HG02852 (cell line): ENCODE data around the gene RPS6KA2.

ENCODE experiments used
- ATAC-seq: cut with Tn5 transposase; IDR thresholded peaks from one replicate; pipeline ENCODE4 v1.9.1; 2021; ENCODE audit warnings: mild to moderate bottlenecking, moderate library complexity; ENCODE audit not compliant: unreplicated experiment

RPS6KA2 gene

DNA sequence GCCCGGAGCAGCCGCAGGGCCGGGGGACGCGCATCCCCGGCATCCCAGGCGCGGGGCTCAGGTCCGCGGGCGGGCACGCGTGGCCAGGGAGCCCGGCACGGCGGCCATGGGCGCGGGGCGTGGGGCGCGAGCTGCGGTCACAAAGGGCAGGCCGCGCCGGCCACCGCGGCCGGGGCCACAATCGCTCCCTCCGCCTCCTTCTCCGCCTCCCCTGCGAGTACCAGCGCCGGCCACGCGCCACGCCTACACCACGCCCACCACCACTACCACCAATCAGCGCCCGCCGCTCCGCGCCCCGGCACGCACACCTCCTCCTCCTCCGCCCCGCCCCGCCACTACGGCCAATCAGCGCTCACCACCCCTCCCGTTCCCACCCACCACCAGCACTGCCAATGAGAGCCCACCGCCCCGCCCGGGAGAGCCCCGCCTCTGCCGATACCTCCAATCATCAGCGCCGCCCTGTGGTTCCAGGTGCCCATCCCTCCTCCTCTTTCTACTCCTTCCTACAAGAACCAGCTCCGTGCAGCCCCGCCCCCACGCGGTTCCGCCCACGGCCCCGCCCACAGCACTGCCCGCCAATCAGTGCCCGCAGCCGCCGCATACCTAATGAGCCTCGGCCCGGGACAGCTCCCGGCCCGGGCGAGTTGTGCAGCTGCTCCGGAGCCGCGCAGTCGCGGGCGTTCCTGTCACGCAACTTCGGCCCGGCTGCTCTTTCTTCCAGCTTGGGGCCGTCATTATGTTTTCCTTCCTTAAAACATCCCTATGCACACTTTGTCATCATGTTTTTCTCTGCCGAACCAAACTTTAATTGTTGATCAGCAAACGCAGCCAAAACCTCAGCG lies at the start of gene RPS6KA2:
TSS of gene RPS6KA2 (minus strand) at position 219 of the 842 bp plus-strand sequence. CDS start 232 bp downstream, outside the sequence.
- peak; percentile 82 for ATAC-seq

DNA sequence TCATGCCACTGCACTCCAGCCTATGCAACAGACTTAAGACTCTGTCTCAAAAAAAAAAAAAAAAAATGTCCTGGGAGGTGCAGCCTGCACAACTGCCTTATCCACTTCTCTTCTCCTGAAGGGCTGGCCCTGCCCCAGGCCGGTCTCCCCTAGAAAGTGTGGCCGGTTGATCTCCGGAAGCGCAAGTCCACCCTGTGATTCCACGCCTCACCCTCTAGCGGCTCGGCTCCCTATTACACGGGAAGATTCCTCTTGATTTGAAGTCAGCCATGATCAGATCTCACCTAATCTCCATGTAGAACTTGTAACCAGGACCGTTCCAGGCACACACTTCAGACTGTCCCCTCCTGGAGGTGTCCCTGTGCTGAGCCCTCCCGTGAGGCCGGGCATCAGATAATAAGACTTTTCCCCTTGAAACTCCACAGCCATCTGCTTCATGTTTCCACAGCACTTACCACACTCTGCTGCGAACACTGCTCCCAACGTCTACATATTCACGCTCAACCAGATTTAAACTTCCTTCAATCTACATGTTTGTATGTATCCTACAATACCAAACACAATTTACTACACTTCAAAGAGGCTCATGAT lies 49.3 kb upstream of the RPS6KA2 start:
- ATAC-seq = no peak

- no peak for ATAC-seq
These were observed 48.7 kb upstream of the RPS6KA2 start for GRCh38 chr6:166675736-166676135.

- ATAC-seq = no peak
These were observed 46.3 kb upstream of the RPS6KA2 start for GRCh38 chr6:166673309-166673708.

DNA sequence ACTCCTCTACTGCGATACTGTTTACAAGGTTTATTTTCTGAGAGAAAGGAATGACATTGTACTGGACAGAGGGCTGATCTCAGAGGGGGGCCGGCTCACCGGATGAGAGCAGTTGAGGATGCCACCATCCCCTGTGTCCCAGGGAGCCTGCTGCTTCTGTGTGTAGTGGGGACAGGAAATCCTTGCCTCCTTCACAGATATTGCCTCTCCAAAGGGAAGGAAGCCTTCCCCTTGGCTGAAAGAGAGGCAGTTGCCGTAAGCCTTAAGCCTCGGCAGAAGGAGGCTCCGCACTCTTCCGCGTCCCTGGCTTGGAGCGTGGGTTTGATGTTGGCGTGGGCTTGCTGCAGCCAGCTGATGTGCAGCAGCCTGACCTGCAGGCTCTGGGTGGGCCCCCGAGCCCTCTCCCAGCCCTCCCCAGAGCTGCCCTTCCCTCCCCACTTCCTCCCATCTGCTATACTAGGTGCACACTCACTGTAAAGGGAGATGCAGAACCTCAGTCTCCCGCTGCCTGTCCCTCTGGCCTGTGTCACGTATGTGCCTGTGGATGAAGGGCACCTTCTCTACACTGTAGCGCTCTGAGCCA lies 45.7 kb upstream of the RPS6KA2 start:
- no peak for ATAC-seq

- ATAC-seq = no peak
These were observed 45.1 kb upstream of the RPS6KA2 start for GRCh38 chr6:166672146-166672545.

GRCh38 chr6:166671434-166672081 lies 44.5 kb upstream of the RPS6KA2 start:
- no peak for ATAC-seq

GRCh38 chr6:166670894-166671293 lies 43.8 kb upstream of the RPS6KA2 start:
- ATAC-seq = no peak

DNA sequence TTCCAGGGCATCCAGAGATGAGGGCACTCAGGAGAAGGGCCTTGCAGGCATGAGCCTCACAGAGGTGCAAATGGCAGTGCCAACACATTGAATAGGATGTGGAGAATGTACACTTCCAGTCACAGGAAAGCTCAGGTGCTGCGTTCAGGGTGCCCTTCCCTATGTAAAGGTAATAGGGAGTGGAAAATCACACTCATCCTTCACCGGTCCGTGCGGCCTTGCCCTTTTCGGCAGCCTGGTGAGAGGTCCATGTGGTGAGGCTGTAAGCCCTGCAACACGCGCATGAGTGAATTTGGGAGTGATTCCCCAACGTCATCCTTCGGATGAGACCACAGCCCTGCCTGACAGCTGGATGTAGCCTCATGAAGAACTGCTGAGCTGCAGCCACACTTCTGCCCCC lies 43.0 kb upstream of the RPS6KA2 start:
- no peak for ATAC-seq

- no peak for ATAC-seq
These were observed 41.0 kb upstream of the RPS6KA2 start for GRCh38 chr6:166667796-166668610.

- ATAC-seq = no peak
These were observed 37.1 kb upstream of the RPS6KA2 start for GRCh38 chr6:166664135-166664534.

DNA sequence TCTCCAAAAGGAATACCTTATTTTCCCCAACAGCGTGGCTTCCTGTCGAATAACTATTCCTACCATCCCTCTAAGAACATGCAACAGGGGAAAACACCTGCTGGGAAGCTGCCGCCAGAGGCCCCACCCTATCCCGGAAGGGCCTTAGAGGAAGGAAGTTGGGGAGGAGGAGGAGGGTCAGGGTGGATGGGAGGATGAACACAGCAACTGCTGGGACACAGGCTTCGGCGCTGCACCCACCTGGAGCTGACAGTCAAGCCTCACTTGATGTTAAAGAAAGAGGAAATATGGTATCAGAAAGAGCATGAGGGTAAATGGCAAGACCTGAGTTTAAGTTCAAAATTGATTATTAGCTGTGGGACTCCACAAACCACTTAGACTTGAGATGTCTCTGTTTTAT lies 36.5 kb upstream of the RPS6KA2 start:
- ATAC-seq = no peak

DNA sequence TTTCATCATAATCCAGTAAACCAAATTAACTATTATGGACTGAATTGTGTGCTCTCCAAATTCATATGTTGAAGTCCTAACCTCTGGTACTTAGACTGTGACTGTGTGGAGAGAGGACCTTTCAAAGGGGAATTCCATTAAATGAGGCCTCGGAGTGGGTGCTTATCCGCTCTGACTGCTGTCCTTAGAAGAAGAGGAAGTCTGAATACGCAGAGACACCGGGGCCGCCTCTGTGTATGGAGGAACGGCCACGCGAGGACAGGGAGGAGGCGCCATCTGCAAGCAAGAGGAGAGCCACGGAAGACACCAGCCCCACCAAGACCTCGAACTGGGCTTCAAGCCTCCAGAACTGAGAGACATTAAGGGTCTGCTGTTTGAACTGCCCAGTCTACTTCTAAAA lies 35.6 kb upstream of the RPS6KA2 start:
- ATAC-seq = no peak

- ATAC-seq = no peak
These were observed 34.5 kb upstream of the RPS6KA2 start for GRCh38 chr6:166661327-166662085.

GRCh38 chr6:166660157-166660688 lies 33.2 kb upstream of the RPS6KA2 start:
- ATAC-seq = no peak

GRCh38 chr6:166659581-166659980 lies 32.5 kb upstream of the RPS6KA2 start:
- no peak for ATAC-seq

DNA sequence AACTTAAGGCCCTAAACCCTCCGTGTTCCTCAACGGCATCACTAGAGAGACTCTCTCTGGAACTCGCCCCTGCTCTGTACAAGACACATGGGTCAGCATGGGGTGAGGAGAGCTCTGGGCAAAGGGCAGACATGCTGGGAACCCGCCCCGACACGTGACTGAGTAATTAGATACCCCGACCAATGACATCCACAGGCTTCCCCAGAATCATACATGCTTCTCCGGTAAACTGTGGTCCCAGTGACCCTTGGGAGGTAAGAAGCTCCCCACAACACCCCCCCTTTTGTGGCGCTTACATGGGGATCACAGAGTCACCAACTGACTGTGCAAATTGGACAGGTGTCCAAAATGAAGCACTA lies 31.7 kb upstream of the RPS6KA2 start:
- no peak for ATAC-seq

DNA sequence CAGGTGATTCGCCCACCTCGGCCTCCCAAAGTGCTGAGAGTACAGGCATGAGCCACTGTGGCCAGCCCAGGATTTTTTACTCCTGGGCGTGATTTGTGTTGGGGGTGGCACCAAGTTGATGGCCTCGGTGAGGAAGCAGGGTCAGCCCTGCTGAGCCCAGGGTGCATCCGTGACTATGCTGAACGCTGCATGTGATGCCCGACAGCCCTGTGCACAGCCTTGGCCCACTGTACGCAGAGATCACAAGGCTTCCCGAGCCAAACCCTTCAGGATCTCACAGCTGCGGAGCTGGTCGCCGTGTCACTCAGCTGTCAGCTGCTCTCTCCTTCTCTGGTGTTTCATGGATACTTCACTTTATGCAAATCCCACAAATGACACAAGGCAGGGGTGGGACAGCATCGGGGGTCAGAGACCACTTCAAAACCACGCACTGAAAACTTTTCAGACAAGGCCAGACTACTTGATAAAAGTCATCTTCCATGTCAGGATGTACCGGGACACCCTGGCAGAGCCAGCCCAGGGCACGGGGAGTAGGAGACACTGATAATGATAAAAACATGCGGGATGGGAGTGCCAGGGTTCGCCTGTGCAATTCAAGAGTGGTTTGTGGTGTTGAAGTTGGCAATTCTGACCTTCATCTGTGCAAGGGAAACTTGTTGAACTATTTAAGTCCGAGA lies 31.2 kb upstream of the RPS6KA2 start:
- no peak for ATAC-seq

GRCh38 chr6:166657531-166657930 lies 30.5 kb upstream of the RPS6KA2 start:
- no peak for ATAC-seq
